HG02870 (cell line): ENCODE results near the gene THADA.

ENCODE experiments used
- ATAC-seq: cut with Tn5 transposase; IDR thresholded peaks from one replicate; pipeline ENCODE4 v1.9.1; 2021; ENCODE audit warnings: mild to moderate bottlenecking, moderate library complexity; ENCODE audit not compliant: unreplicated experiment

THADA gene

GRCh38 chr2:43393918-43394317 is 201.9 kb downstream of the THADA start:
- ATAC-seq = no peak

GRCh38 chr2:43391878-43392215 is 204.0 kb downstream of the THADA start:
- no peak for ATAC-seq

- ATAC-seq = no peak
These were observed 204.5 kb downstream of the THADA start for GRCh38 chr2:43391201-43391877.

GRCh38 chr2:43389581-43390466 is 206.0 kb downstream of the THADA start:
- ATAC-seq = no peak

GRCh38 chr2:43388371-43388770 is 207.5 kb downstream of the THADA start:
- ATAC-seq = no peak

- peak; percentile 60 for ATAC-seq
These were observed 208.5 kb downstream of the THADA start for GRCh38 chr2:43387092-43388062.

GRCh38 chr2:43386679-43387078 is 209.2 kb downstream of the THADA start:
- peak; percentile 10 for ATAC-seq

DNA sequence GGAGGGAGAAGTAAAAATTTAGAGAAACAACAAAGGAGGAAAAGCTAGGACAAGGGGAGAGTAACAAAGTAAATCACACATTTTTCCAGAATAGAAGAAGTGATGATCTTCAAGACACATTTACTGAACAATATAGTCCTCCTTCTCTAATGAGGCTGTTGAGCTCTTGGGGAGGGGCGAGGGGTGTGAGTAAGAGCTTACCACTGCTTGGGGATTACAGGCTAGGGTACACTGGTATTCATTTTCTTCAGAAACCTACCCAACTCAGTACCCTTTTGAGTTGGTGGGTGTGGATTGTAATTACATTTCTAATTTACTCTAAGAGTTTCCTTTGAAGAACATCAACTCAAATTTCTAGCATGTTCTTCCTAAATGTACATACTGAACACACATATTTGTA is 211.7 kb downstream of the THADA start:
- no peak for ATAC-seq

DNA sequence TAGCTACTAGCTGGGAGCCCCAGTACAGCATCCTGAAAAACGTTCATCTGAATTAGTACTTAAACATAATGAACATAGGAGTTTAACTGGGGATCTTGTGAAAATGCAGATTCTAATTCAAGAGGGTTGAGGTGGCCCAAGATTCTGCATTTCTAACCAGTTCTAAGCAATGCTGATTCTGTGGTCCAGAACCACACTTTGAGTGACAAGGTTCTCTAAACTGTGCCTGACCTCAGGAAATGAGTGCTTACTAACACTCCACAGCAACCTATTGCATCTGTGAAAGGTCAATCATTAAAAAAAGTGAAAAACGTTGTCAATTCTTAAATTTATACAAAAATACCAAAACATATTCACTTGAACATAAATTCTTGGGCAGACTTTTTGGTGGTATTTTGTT is 212.3 kb downstream of the THADA start:
- no peak for ATAC-seq

- ATAC-seq = no peak
These were observed 216.3 kb downstream of the THADA start for GRCh38 chr2:43379494-43379893.

GRCh38 chr2:43377327-43377726 is 218.5 kb downstream of the THADA start:
- ATAC-seq = no peak

DNA sequence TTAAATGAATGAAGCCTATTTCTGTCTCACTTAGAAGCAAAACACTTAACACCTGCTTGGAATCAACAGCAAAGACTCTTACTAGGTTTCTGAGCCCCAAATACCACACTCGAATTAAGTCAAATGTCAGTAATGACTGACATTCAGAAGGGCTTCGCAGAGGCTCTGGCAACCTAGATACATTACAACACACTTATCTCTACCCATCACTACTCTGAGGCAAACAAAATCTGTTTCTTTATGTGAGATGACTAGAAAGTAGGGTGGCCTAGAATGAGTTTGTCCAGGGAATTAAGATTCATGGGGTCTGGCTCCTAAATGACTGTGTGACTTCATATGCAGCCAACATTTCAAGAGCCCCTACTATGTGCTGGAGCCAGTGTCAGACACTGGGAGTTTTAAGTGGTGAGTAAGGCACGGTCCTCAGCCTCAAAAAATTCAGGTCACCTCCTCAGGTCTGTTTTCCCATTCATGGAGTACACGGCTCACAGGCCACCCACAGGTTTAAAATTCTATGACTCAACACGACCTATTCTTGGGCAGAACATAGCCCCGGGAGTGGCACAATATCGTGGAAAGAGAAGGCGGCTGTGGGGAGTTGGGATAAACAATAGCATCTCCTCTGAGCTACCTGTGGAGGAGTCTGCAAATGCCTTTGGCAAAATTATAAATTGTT is 219.2 kb downstream of the THADA start:
- no peak for ATAC-seq

- no peak for ATAC-seq
These were observed 219.9 kb downstream of the THADA start for GRCh38 chr2:43375746-43376522.

DNA sequence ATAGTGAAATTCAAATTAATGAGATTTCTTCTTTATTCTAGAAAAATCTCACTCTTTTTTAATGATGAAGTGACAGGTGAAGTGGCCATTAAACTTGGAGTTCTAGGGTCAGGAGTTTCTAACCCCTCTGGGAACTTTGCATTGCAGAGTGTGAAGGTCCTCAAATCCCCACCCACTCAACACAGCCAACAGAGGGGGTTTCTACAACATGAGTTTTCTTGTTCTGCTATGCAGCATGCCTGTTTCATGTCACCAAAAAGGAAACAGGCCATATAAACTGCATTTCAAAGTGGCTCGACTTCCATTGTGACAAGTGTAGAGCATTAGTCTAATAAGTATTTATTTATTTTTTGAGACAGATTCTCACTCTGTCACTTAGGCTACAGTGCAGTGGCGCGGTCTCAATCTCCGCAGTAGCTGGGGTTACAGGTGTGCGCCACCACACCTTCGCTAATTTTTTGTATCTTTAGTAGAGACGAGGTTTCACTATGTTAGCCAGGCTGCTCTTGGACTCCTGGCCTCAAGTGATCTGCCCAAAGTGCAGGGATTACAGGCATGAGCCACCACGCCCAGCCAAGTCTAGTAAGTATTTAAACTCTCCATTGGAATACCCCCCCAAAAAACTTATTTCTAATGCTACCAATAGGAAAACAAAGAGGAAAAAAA is 223.3 kb downstream of the THADA start:
- ATAC-seq = no peak

GRCh38 chr2:43370705-43371104 is 225.1 kb downstream of the THADA start:
- ATAC-seq = no peak

GRCh38 chr2:43370146-43370545 is 225.7 kb downstream of the THADA start:
- no peak for ATAC-seq

DNA sequence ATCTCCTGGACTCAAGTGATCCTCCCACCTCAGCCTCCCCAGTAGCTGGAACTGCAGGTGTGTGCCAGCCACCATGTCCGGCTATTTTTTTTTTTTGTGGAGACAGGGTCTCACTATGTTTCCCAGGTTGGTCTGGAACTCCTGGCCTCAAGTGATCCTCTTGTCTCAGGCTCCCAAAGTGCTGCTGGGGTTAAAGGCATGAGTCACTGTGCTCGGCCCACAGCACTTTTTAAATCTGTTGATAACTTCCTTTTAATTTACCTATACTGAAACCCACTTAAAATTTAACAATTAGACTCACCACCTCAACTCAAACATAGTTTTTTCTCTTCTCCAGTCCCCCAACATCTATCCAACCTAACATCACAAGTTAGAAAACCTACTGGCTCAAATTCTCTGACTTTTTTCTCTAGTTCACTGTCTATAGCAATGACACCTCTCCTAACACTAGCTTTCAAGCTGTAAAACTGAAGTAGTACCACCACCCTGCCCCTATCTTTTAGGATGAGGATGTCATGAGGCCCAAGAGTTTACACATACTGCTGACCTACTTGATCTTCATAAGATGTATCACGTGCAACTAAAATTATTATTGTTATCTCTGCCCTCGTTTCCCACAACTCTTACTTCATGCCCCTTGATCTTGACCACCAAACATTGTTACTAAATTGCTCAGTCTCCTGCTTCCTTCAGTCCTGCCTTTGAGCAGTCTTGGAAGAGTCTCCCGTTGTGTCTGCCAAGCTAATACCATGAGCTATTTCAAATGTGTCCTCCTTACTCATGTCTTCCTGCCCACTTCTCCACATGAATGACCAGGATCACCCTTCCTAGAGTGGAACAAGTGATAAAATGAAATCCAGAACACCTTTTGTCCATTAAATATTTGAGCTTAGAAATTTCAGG is 227.1 kb downstream of the THADA start:
- ATAC-seq = no peak

GRCh38 chr2:43367012-43367782 is 228.6 kb downstream of the THADA start:
- ATAC-seq = no peak
